GM06990 (cell line): ENCODE measurements around the gene EFNA1.

ENCODE experiments used
- DNase-seq: peaks from one replicate; pipeline ENCODE4 v3.0.0-alpha.2; 2011; ENCODE audit not compliant: insufficient read length; ENCODE audit errors: extremely low read depth
- H3K27me3 ChIP-seq: replicated peaks from 2 replicates; pipeline ENCODE4 v1.6.0; 2011; ENCODE audit warnings: low read length; ENCODE audit not compliant: control insufficient read depth, insufficient read depth
- H3K36me3 ChIP-seq: 2 replicates; pipeline ENCODE4 v1.5.1; 2011; ENCODE audit warnings: low read length; ENCODE audit not compliant: control insufficient read depth, insufficient read depth
- H3K4me3 ChIP-seq: replicated peaks from 2 replicates; pipeline ENCODE4 v1.5.1; 2011; ENCODE audit warnings: low read depth, mild to moderate bottlenecking, control low read depth, low read length
- CTCF ChIP-seq: IDR thresholded peaks from 2 replicates; pipeline ENCODE4 v1.5.1; 2011; ENCODE audit warnings: low read length, control low read depth, mild to moderate bottlenecking, inconsistent platforms; ENCODE audit not compliant: insufficient read depth, poor library complexity, severe bottlenecking

The EFNA1 gene

GRCh38 chr1:155127105-155127966 is at the start of gene EFNA1:
Gene EFNA1, plus strand, starts transcription at chr1:155127876. Its CDS starts 102 bp downstream, at chr1:155127978.
- Histone ChIP-seq H3K4me3 (peak within 1 kb of the TSS; percentile 65), H3K27me3 (no peaks in the 10 kb centered on the region; the same call in 1 of the 2 replicates)
- no peak for TF ChIP-seq CTCF

GRCh38 chr1:155078469-155079209 is 49.0 kb upstream of the EFNA1 start, which contains the start of gene EFNA3:
Gene EFNA3, plus strand, starts transcription at chr1:155078837. Its CDS starts 105 bp downstream, at chr1:155078942.
- DNase-seq: peak; percentile 63

More at GRCh38 chr1:155127105-155127966, at the start of gene EFNA1:
- no peaks in the 10 kb centered on the region for H3K36me3 ChIP-seq
- peak; percentile 34 for DNase-seq

GRCh38 chr1:155079210-155079486 is 48.5 kb upstream of the EFNA1 start:
- H3K27me3 ChIP-seq: peaks cover 5% of the 10 kb centered on the region

More at GRCh38 chr1:155078469-155079209, 49.0 kb upstream of the EFNA1 start, which contains the start of gene EFNA3:
- H3K27me3 ChIP-seq: peaks cover 5% of the 10 kb centered on the region
- peak within 1 kb of the TSS; percentile 38 for H3K4me3 ChIP-seq
- no peak for TF ChIP-seq CTCF
- no peaks in the 10 kb centered on the region for H3K36me3 ChIP-seq

GRCh38 chr1:155079487-155080311 is 48.0 kb upstream of the EFNA1 start:
- TF ChIP-seq CTCF: no peak
- peaks cover 5% of the 10 kb centered on the region for H3K27me3 ChIP-seq
- H3K36me3 ChIP-seq: no peaks in the 10 kb centered on the region
- DNase-seq: no peak
- no peak overlapping the region; the same call in 1 of the 2 replicates for H3K4me3 ChIP-seq

More at GRCh38 chr1:155079210-155079486, 48.5 kb upstream of the EFNA1 start:
- no peak for DNase-seq
- no peaks in the 10 kb centered on the region for H3K36me3 ChIP-seq
- no peak for TF ChIP-seq CTCF
- peak overlapping the region; percentile 38; the same call in 1 of the 2 replicates for H3K4me3 ChIP-seq
